Measurements from ENCODE around the gene NCAM1.

NCAM1 gene

DNA sequence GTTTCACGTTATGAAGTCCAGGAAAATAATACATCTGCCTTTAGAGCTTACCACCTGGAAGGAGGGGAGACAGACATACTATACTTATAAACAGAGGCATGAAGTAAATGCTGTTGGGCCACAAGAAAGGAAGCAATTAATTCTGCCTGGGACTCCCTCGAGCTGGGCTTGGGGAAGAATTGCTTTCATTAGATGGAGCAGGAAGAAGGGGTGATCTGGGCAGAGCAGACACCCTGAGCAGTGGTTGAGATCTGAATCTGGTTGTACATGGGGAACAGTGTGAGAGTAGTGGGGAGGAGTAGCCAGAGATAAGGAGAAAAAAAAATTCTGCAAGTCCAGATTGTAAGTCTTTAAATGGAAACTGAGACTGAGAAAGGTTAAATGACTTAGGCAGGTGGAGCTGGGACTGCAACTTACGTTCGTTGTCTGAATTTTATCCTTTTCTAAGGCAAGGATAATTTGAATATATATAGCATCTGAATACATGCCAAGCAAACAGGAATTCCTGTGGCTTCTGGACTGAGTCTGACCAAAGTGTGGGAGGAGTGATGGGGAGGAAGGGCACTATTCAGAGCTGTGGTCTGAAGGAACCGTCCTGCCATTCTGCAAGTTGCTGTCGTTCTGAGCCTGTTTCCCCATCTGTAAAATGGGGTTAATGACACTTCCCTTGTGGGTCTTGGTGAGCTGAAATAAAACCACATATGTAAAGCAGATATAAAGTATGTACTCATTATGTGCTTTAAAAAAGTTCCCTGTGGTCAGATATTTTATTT is 7.9 kb downstream of the NCAM1 start:
- H3K79me2 ChIP-seq (ENCODE audit: insufficient read depth, low read length), result no peaks in the 10 kb centered on the region
- no peak overlapping the region for H3K9ac ChIP-seq (ENCODE audit: low read depth, low read length)
- peaks cover 4% of the 10 kb centered on the region for H3K27me3 ChIP-seq (ENCODE audit: insufficient read depth, low read length, poor library complexity)
- no peaks in the 10 kb centered on the region for H3K9me3 ChIP-seq (ENCODE audit: insufficient read depth, low read length, severe bottlenecking)
- no peaks in the 10 kb centered on the region for H4K20me1 ChIP-seq (ENCODE audit: insufficient read depth, low read length)
- H3K4me3 ChIP-seq (ENCODE audit: low read depth in 1 of 2, low read length in 2 of 2), result no peak overlapping the region
- DNase-seq (no peak), ATAC-seq (ENCODE audit: insufficient read depth, low read depth) (no peak)
- TF ChIP-seq, protein P1, sequence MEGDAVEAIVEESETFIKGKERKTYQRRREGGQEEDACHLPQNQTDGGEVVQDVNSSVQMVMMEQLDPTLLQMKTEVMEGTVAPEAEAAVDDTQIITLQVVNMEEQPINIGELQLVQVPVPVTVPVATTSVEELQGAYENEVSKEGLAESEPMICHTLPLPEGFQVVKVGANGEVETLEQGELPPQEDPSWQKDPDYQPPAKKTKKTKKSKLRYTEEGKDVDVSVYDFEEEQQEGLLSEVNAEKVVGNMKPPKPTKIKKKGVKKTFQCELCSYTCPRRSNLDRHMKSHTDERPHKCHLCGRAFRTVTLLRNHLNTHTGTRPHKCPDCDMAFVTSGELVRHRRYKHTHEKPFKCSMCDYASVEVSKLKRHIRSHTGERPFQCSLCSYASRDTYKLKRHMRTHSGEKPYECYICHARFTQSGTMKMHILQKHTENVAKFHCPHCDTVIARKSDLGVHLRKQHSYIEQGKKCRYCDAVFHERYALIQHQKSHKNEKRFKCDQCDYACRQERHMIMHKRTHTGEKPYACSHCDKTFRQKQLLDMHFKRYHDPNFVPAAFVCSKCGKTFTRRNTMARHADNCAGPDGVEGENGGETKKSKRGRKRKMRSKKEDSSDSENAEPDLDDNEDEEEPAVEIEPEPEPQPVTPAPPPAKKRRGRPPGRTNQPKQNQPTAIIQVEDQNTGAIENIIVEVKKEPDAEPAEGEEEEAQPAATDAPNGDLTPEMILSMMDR (IDR thresholded peaks at IDR 0.05; ENCODE audit: borderline replicate concordance, extremely low read depth, low read length, poor library complexity, severe bottlenecking), result no peak
- TF ChIP-seq EZH2 (IDR thresholded peaks at IDR 0.05; ENCODE audit: borderline replicate concordance, low read depth, low read length, severe bottlenecking), result no peak
- no peaks in the 10 kb centered on the region for H3K36me3 ChIP-seq (ENCODE audit: insufficient read depth, low read length)
- H3K4me2 ChIP-seq (ENCODE audit: insufficient read depth, low read length), result no peak overlapping the region
- no peaks in the 10 kb centered on the region for H3K4me1 ChIP-seq (ENCODE audit: insufficient read depth, low read length)
- no peak overlapping the region for H2AFZ ChIP-seq (ENCODE audit: low read depth, low read length)
- H3K27ac ChIP-seq (ENCODE audit: low read length), result no peak overlapping the region

DNA sequence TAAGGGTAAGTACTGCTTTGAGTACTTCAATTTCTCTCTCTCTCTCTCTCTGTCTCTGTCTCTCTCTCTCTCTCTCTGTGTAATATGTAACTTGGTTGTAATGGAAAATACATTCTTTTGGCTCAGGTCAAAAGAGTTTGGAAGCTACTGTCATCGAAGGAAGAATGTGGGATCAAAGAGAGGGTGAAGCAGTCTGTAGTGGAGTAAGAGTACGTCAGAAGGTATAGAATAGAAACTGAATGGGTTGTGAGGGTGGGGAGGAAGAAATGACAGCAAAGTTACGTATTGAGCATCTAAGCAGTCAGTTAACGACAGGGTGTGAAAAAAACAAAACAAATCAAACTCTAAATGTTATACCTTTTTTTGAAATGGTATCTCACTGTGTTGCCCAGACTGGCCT is 10.0 kb downstream of the NCAM1 start:
- Histone ChIP-seq H3K4me2 (ENCODE audit: insufficient read depth, low read length) (no peak overlapping the region), H3K36me3 (ENCODE audit: insufficient read depth, low read length) (no peaks in the 10 kb centered on the region), H3K79me2 (ENCODE audit: insufficient read depth, low read length) (no peaks in the 10 kb centered on the region), H3K9ac (ENCODE audit: low read depth, low read length) (no peak overlapping the region), H3K9me3 (ENCODE audit: insufficient read depth, low read length, severe bottlenecking) (no peaks in the 10 kb centered on the region), H2AFZ (ENCODE audit: low read depth, low read length) (no peak overlapping the region), H3K27ac (ENCODE audit: low read length) (no peak overlapping the region), H3K4me1 (ENCODE audit: insufficient read depth, low read length) (no peaks in the 10 kb centered on the region), H3K4me3 (ENCODE audit: low read depth in 1 of 2, low read length in 2 of 2) (no peak overlapping the region), H4K20me1 (ENCODE audit: insufficient read depth, low read length) (no peaks in the 10 kb centered on the region), H3K27me3 (ENCODE audit: insufficient read depth, low read length, poor library complexity) (peaks cover 4% of the 10 kb centered on the region)
- DNase-seq, result no peak
- TF ChIP-seq EZH2 (IDR thresholded peaks at IDR 0.05; ENCODE audit: borderline replicate concordance, low read depth, low read length, severe bottlenecking), result no peak
- TF ChIP-seq, protein P1 (IDR thresholded peaks at IDR 0.05; ENCODE audit: borderline replicate concordance, extremely low read depth, low read length, poor library complexity, severe bottlenecking), result no peak
- ATAC-seq (ENCODE audit: insufficient read depth, low read depth), result no peak

DNA sequence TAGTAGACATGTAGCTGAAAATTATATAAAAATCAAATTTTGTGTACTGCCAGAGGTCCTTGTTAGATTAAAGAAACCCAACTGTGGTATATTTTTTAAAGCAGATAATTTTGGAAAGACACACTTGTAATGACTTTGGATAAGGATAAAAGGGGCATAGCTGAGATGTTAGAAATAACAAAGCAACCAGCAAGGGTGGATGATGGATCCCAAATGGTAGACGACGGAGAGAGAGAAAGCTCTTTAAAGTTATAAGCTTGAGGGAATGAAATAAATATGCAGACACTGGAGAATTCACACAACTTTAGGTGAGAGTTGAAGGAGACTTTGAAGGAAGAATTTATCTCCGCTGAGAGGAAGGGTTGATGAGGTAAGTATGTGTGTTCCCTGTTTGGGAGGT is 10.6 kb downstream of the NCAM1 start:
- DNase-seq, result no peak
- Histone ChIP-seq H3K27me3 (ENCODE audit: insufficient read depth, low read length, poor library complexity) (peaks cover 4% of the 10 kb centered on the region), H3K4me2 (ENCODE audit: insufficient read depth, low read length) (no peak overlapping the region)

More for the DNA sequence above, 10.6 kb downstream of the NCAM1 start:
- Histone ChIP-seq H3K79me2 (ENCODE audit: insufficient read depth, low read length) (no peaks in the 10 kb centered on the region), H4K20me1 (ENCODE audit: insufficient read depth, low read length) (no peaks in the 10 kb centered on the region), H3K4me3 (ENCODE audit: low read depth in 1 of 2, low read length in 2 of 2) (no peak overlapping the region), H2AFZ (ENCODE audit: low read depth, low read length) (no peak overlapping the region), H3K9ac (ENCODE audit: low read depth, low read length) (no peak overlapping the region), H3K4me1 (ENCODE audit: insufficient read depth, low read length) (no peaks in the 10 kb centered on the region), H3K27ac (ENCODE audit: low read length) (no peak overlapping the region), H3K9me3 (ENCODE audit: insufficient read depth, low read length, severe bottlenecking) (no peaks in the 10 kb centered on the region), H3K36me3 (ENCODE audit: insufficient read depth, low read length) (no peaks in the 10 kb centered on the region)
- TF ChIP-seq EZH2 (IDR thresholded peaks at IDR 0.05; ENCODE audit: borderline replicate concordance, low read depth, low read length, severe bottlenecking), result no peak
- TF ChIP-seq, protein P1 (IDR thresholded peaks at IDR 0.05; ENCODE audit: borderline replicate concordance, extremely low read depth, low read length, poor library complexity, severe bottlenecking), result no peak
- no peak for ATAC-seq (ENCODE audit: insufficient read depth, low read depth)
